GM12878 (cell line): Measurements from ENCODE around the gene ZSCAN9. TPM values are rescaled to one million over a fixed set of nuclear protein-coding genes. Genes with fewer than 3 reads are reported as not detected.
A peak's percentile ranks its signal among the peaks of the same experiment; 100 is the strongest.

Source experiments
- ATAC-seq: fragments of 200-7000 bp; cut with Tn5 transposase; 3 replicates; pipeline ENCODE4 v1.9.1; 2020; ENCODE audit warnings: mild to moderate bottlenecking, moderate library complexity
- BruUV-seq: library from RNA; stranded (reverse); fragments of 400-500 nt; replicated peaks from 2 replicates; lab custom pipeline; 2021; lab: Mats Ljungman, UMichigan
- CTCF ChIA-PET: fragments of 300-600 bp; sonication (Branson Sonifier 250); formaldehyde crosslinking; extraction: SDS; loops from one replicate; lab custom pipeline; 2021; ENCODE audit warnings: inconsistent platforms; lab: Yijun Ruan, JAX
- POLR2A ChIA-PET: fragments of 350-600 bp; formaldehyde crosslinking; extraction: SDS; loops from one replicate; lab custom pipeline; 2021; ENCODE audit warnings: inconsistent platforms; lab: Charles Lee
- RAD21 ChIA-PET: fragments of 300-600 bp; sonication (Branson Sonifier 250); formaldehyde crosslinking; loops from one replicate; lab custom pipeline; 2023; ENCODE audit warnings: antibody characterized with exemption; ENCODE audit not compliant: unreplicated experiment; lab: Charles Lee
- SMC1A ChIA-PET: fragments of 300-600 bp; sonication (Branson Sonifier 250); formaldehyde crosslinking; loops from one replicate; lab custom pipeline; 2023; ENCODE audit not compliant: unreplicated experiment, uncharacterized antibody; lab: Charles Lee
- DNase-seq: peaks from one replicate; pipeline ENCODE4 v3.0.0-alpha.2; 2011; ENCODE audit warnings: low read depth, low spot score
- FAIRE-seq: peaks from 3 replicates; lab custom pipeline; 2011; peaks lifted over from hg19 to GRCh38; lab: Jason Lieb, UNC
- H2AFZ ChIP-seq: 2 replicates; pipeline ENCODE4 v1.6.0; 2011; ENCODE audit warnings: low read depth, low read length, control low read depth; ENCODE audit not compliant: control insufficient read depth
- H3K27ac ChIP-seq: 2 replicates; pipeline ENCODE4 v1.5.1; 2011; ENCODE audit warnings: control low read depth; ENCODE audit not compliant: control insufficient read depth, insufficient read depth
- H3K27me3 ChIP-seq, 2 experiments: replicated peaks in 1 of 2; 2 replicates each; pipeline versions ENCODE4 v1.6.0 to v1.6.1; 2011; ENCODE audit warnings: low read length in 1 of 2; ENCODE audit not compliant: control insufficient read depth in 2 of 2, insufficient read depth in 2 of 2
- H3K36me3 ChIP-seq, 2 experiments: 2 replicates each; pipeline ENCODE4 v1.5.1; 2011; ENCODE audit warnings: low read length in 1 of 2; ENCODE audit not compliant: control insufficient read depth in 2 of 2, insufficient read depth in 2 of 2
- H3K4me1 ChIP-seq: 2 replicates; pipeline ENCODE4 v1.6.1; 2011; ENCODE audit warnings: mild to moderate bottlenecking, low read length, moderate library complexity, mixed read lengths; ENCODE audit not compliant: control insufficient read depth, insufficient read depth
- H3K4me2 ChIP-seq: 2 replicates; pipeline ENCODE4 v1.6.0; 2011; ENCODE audit warnings: control low read depth; ENCODE audit not compliant: control insufficient read depth, insufficient read depth
- H3K4me3 ChIP-seq: fragments of 200-600 bp; sonication (generic); 2 replicates; pipeline ENCODE4 v1.5.1; 2016
- H3K79me2 ChIP-seq: 2 replicates; pipeline ENCODE4 v1.6.0; 2011; ENCODE audit warnings: low read length; ENCODE audit not compliant: control insufficient read depth, insufficient read depth
- H3K9ac ChIP-seq: 2 replicates; pipeline ENCODE4 v1.8.0; 2011; ENCODE audit warnings: low read length, control low read depth, mixed read lengths; ENCODE audit not compliant: control insufficient read depth, insufficient read depth
- H3K9me3 ChIP-seq: replicated peaks from 3 replicates; pipeline ENCODE4 v1.5.1; 2011; ENCODE audit warnings: mild to moderate bottlenecking, low read length; ENCODE audit not compliant: control insufficient read depth, insufficient read depth
- H4K20me1 ChIP-seq: 2 replicates; pipeline ENCODE4 v1.6.0; 2011; ENCODE audit not compliant: control insufficient read depth, insufficient read depth
- CBFB ChIP-seq: IDR thresholded peaks from 2 replicates; pipeline ENCODE4 v1.6.1; 2016; ENCODE audit warnings: antibody characterized with exemption, low read depth
- CEBPB ChIP-seq, 2 experiments: fragments of 150-350 bp in 1 of 2; IDR thresholded peaks; 2 replicates each; pipeline ENCODE4 v1.6.1; 2012 to 2014; ENCODE audit warnings: low read depth in 2 of 2, low read length in 2 of 2, borderline replicate concordance in 1 of 2, inconsistent platforms in 1 of 2
- NR2C1 ChIP-seq: fragments of 450-650 bp; IDR thresholded peaks from 2 replicates; pipeline ENCODE4 v1.6.1; 2017; ENCODE audit warnings: antibody characterized with exemption, mild to moderate bottlenecking, moderate library complexity
- PML ChIP-seq: IDR thresholded peaks from 2 replicates; pipeline ENCODE4 v1.6.1; 2012; ENCODE audit warnings: low read length, inconsistent platforms
- RELA ChIP-seq: fragments of 450-650 bp; IDR thresholded peaks from 2 replicates; pipeline ENCODE4 v1.8.0; 2014; ENCODE audit warnings: borderline replicate concordance; ENCODE audit not compliant: partially characterized antibody
- WGBS: methylation state at CpG from one replicate; pipeline ENCODE4 v1.1.6; 2016; ENCODE audit warnings: low lambda C conversion rate; ENCODE audit not compliant: insufficient replicate concordance, insufficient coverage; ENCODE audit errors: missing lambda C conversion rate; 5-methylcytosine and 5-hydroxymethylcytosine counted together
- in situ Hi-C: fragments of 300-500 bp; cut with MboI; formaldehyde crosslinking; loops from 9 replicates; pipeline ENCODE4 v1.14.3; 2018; ENCODE audit warnings: mixed read lengths
- intact Hi-C: fragments of 100-400 bp; cut with micrococcal nuclease; formaldehyde crosslinking; loops from one replicate; pipeline ENCODE4 v1.14.2; 2022; ENCODE audit not compliant: unreplicated experiment
- polyA plus RNA-seq, 11 experiments: library from polyadenylated mRNA; depleted of rRNA in 4 of 11; unstranded in 6 of 11; stranded (reverse) in 5 of 11; fragments of >200 nt; fragmentation: Nextera tagmentation in 4 of 11; fragmentation: Illumina TruSeq in 1 of 11; extraction: Ambion mirVana in 4 of 11; extraction: Trizol in 1 of 11; gene quantifications; 1 replicate in 1 of 11; 2 replicates in 10 of 11; pipeline versions ENCODE4 v1.2.1 to v1.2.3, GENCODE V29; 2011 to 2016; ENCODE audit warnings: inconsistent platforms in 2 of 11, missing spikeins in 2 of 11, low read depth in 1 of 11
- total RNA-seq, 4 experiments: library from RNA; depleted of rRNA in 3 of 4; stranded (reverse); fragments of >200 nt in 3 of 4; fragmentation: Illumina TruSeq in 1 of 4; extraction: Trizol in 1 of 4; gene quantifications; 2 replicates each; pipeline versions ENCODE4 v1.2.1 to v1.2.3, GENCODE V29; 2013 to 2021
- TF ChIP-seq, protein P1 (sequence below): fragments of 450-650 bp; IDR thresholded peaks from 2 replicates; pipeline ENCODE4 v1.6.1; 2018; ENCODE audit warnings: borderline replicate concordance, mild to moderate bottlenecking; ENCODE audit not compliant: partially characterized antibody

The ZSCAN9 gene
- total and polyA plus RNA-seq, 10 of the 15 experiments (the other 5 are each of a cell fraction or from before 2014, with no cell fraction given), result 8.1 to 28.7 (median 17.4) TPM

DNA sequence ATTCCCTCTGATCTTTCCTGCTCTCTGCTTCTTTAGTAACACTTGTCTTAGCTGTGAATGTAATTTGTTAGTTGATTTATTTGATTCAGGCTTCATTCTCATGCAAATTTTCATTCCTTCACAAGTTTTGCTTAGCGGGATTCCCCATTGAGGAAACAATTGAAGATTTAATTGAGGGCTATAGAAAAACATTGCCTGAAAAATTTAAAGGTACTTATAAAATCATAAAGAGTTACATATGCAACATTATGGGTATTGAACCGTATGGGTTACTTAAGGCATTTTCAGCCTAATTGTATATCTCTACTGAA is 11.9 kb upstream of the ZSCAN9 start:
- DNase-seq (no peak), ATAC-seq (no peak), FAIRE-seq (no peak)
- ChIA-PET POLR2A (interaction anchor here (1.7 kb wide), 1 partner anchor 40 kb away, joined by 3 read pairs; no protein-coding TSS in a partner anchor), CTCF (no interaction called here), SMC1A (no interaction called here), RAD21 (no interaction called here)
- Histone ChIP-seq H2AFZ (no peak overlapping the region), H3K4me2 (peak overlapping the region; percentile 99; the same call in 1 of the 2 replicates), H3K9me3 (no peaks in the 10 kb centered on the region), H4K20me1 (no peaks in the 10 kb centered on the region), H3K79me2 (no peaks in the 10 kb centered on the region), H3K4me3 (peak overlapping the region; percentile 75; the same call in 1 of the 2 replicates), H3K27me3 (no peaks in the 10 kb centered on the region; a peak in 1 of 4 replicates), H3K36me3 (no peaks in the 10 kb centered on the region), H3K9ac (peak overlapping the region; percentile 71), H3K4me1 (peaks cover 14% of the 10 kb centered on the region), H3K27ac (no peak overlapping the region)
- WGBS, result 30% methylated on average over 2 of the region's 2 CpGs
- in situ Hi-C loops (no loop called here), intact Hi-C loops (loop anchor here (2.0 to 10.0 kb wide), 4 partner anchors 71 to 732 kb away; partner anchors contain the start of gene ZKSCAN8)
- 0 out of 2 replicates have a peak, but pooled peaks have one; percentile 14 for TF ChIP-seq PML
- TF ChIP-seq CEBPB (IDR thresholded peaks at IDR 0.05; ENCODE audit: borderline replicate concordance in 1 of 2, low read depth in 2 of 2, low read length in 2 of 2), result peak in 1 of 2 experiments; percentile 44; a peak in 1 of 4 replicates
- no peak for TF ChIP-seq RELA
- no peak for TF ChIP-seq NR2C1
- no TSS peak for BruUV-seq

DNA sequence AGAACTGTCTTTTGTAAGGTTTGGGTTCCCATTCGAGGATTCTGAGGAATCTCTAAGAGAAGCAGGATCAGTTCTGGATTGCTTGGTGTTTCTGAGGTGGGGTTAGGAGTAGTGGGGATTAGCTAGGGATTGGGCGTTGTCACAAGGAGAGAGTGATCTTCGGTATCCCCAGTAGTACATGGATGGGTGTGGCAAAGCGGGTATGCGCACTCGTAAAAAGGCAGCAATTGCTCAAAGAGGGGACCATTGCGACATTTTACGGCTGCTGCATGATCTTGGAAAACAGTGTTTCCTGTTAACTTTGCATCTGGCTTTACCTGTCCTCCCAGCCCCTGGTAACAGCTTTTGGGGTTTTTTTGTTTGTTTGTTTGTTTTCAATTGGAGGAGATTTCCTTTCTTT is 9.7 kb upstream of the ZSCAN9 start:
- intact Hi-C loops (loop anchor here (10.0 kb wide), 1 partner anchor 729 kb away; no protein-coding TSS in a partner anchor), in situ Hi-C loops (loop anchor here (5.0 kb wide), 1 partner anchor 73 kb away; the partner anchor contains the start of gene ZKSCAN8)
- no TSS peak for BruUV-seq
- no peaks in the 10 kb centered on the region; a peak in 1 of 4 replicates for H3K27me3 ChIP-seq
- H3K9me3 ChIP-seq, result no peaks in the 10 kb centered on the region
- 65% methylated on average over 8 of the region's 8 CpGs for WGBS
- no peaks in the 10 kb centered on the region for H3K36me3 ChIP-seq
- no peak overlapping the region for H3K27ac ChIP-seq
- no peak for TF ChIP-seq CBFB
- TF ChIP-seq, protein P1, sequence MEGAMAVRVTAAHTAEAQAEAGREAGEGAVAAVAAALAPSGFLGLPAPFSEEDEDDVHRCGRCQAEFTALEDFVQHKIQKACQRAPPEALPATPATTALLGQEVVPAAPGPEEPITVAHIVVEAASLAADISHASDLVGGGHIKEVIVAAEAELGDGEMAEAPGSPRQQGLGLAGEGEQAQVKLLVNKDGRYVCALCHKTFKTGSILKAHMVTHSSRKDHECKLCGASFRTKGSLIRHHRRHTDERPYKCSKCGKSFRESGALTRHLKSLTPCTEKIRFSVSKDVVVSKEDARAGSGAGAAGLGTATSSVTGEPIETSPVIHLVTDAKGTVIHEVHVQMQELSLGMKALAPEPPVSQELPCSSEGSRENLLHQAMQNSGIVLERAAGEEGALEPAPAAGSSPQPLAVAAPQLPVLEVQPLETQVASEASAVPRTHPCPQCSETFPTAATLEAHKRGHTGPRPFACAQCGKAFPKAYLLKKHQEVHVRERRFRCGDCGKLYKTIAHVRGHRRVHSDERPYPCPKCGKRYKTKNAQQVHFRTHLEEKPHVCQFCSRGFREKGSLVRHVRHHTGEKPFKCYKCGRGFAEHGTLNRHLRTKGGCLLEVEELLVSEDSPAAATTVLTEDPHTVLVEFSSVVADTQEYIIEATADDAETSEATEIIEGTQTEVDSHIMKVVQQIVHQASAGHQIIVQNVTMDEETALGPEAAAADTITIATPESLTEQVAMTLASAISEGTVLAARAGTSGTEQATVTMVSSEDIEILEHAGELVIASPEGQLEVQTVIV, result peak; percentile 23
- FAIRE-seq (no peak), ATAC-seq (no peak), DNase-seq (no peak)
- CTCF ChIA-PET, result no interaction called here
- H3K4me2 ChIP-seq, result no peak overlapping the region
- H3K9ac ChIP-seq, result no peak overlapping the region
- SMC1A ChIA-PET, result no interaction called here
- H3K79me2 ChIP-seq, result no peaks in the 10 kb centered on the region
- no peak overlapping the region for H3K4me3 ChIP-seq
- peaks cover 13% of the 10 kb centered on the region for H3K4me1 ChIP-seq
- no peak overlapping the region for H2AFZ ChIP-seq
- RAD21 ChIA-PET, result no interaction called here
- no peaks in the 10 kb centered on the region for H4K20me1 ChIP-seq
- POLR2A ChIA-PET, result interaction anchor here (0.6 kb wide), 1 partner anchor 30 kb away, joined by 3 read pairs; no protein-coding TSS in a partner anchor
